Measurements from ENCODE around the gene TTC16.
A peak's percentile ranks its signal among the peaks of the same experiment; 100 is the strongest.

Gene TTC16

DNA sequence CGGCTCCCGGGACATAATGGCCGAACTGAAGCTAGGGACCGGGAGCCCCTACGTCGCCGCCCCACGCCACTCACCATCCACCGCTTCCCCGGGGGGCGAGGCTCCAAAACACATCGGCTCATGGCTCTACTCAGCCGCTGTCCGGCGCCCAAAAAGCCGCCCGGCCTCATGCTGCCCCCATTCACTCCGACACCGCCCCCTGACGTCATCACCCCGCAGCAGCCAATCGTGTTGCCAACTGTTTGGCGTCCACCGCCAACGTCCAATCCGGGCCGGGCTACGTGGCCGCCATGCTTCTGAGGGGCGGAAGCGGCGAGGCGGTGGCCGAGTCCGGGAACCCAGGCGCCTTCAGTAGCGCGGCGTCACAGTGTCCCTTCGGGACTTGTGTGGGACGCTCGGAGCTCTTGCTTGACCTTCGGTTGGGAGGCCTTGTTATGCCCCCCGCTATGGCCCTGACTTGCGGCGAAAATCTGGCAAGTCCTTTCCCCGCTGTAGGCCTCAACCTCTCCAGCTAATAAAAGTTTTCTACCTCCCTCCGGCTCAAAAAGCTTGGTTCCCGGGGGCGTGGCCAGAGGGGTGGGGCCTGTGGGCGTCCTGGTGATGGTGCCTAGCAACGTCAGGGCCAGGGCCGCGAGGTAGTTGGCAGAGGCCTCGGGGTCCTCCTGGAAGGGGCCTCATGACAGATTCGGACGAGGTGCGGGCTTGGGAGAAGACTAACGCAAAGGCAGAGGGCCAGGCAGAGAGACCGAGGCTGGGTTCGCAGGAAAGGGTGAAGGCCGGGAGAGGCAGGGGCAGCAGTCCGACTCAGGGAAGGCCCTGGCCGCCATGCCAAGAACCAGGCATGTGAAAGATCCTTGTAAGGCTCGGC lies at the start of gene TTC16, which contains the start of gene PTRH1:
TTC16 (plus strand) TSS at position 610 of the 868 bp plus-strand sequence; CDS start at position 677, 67 bp downstream.
PTRH1 (minus strand) TSS at position 194 of the 868 bp plus-strand sequence; CDS start at position 170, 24 bp downstream.
- DNase-seq (ENCODE audit: low read depth): peak; percentile 93

GRCh38 chr9:127667127-127667844 lies 48.6 kb upstream of the TTC16 start:
- DNase-seq (ENCODE audit: low read depth): no peak

DNA sequence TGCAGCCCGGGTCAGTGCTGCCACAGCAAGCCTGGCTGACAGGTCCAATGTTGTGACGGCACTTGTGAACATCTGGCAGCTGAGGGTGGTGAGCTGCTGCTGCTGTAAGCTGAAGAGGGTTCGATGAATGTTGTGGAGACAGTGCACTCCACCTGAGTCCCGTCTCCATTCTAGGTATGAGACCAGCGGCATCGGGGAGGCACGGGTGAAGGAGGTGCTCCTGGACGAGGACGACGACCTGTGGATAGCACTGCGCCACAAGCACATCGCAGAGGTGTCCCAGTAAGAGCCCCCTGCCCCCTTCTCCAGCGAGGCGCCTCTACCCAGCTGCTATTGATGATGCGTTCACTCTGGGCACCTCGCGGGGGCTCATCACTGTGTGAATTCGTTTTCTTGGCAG lies 48.0 kb upstream of the TTC16 start:
- no peak for DNase-seq (ENCODE audit: low read depth)

DNA sequence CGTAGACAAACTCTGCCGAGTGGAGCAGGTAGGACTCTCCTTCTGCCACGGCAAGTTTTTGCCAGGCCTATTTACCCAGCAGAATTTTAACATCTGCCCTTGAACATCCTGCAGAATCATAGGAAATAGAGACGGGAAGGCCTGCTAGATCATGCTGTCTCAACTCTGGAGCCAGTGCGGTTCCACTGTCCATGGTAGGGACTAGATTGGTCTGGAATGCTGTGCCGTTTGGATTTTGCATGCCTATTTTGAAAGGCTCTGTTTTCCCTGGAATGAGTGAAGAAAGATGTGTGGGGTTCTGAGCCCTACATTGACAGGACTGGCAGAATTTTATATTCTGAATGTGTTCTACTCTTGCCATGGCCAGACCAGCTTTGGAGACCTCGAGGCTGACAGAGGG lies 42.6 kb upstream of the TTC16 start:
- no peak for DNase-seq (ENCODE audit: low read depth)

GRCh38 chr9:127676638-127677037 lies 39.2 kb upstream of the TTC16 start:
- no peak for DNase-seq (ENCODE audit: low read depth)

DNA sequence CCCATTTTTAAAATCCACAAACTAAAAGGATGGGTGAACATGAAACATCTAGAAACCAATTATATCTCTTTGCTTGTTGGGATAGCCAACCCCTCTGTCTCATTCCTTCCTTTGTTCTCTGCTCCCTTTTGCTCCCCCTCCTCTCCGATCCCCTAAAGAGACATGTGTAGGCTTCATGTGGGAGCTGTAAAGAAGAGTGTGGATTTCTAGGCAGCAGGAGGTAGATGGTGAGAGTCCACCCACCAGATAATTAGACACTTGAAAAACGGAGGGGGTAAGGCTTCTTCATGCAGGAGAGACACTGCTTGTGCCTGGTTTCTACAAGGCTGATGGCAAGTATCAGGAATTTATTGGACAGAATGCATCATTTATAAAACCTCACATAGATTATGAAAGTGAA lies 36.4 kb upstream of the TTC16 start:
- no peak for DNase-seq (ENCODE audit: low read depth)

DNA sequence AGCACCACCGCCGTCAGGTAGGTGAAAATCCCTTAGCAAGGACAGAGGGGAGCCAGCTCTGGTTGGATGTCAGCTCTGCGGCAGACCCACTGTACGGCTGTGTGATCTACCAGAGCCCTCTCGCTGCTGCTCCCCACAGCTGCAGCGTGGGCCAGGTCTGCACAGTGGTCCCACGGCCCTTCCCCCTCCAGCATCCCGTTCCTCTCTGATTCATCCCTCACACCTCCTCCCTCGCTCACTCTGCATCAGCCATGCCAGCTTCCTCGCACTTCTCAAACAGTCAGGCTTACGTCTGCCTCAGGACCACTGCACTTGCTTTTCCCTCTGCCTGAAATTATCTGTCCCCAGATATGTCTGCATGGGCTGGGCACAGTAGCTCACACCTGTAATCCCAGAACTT lies 35.7 kb upstream of the TTC16 start:
- DNase-seq (ENCODE audit: low read depth): no peak

DNA sequence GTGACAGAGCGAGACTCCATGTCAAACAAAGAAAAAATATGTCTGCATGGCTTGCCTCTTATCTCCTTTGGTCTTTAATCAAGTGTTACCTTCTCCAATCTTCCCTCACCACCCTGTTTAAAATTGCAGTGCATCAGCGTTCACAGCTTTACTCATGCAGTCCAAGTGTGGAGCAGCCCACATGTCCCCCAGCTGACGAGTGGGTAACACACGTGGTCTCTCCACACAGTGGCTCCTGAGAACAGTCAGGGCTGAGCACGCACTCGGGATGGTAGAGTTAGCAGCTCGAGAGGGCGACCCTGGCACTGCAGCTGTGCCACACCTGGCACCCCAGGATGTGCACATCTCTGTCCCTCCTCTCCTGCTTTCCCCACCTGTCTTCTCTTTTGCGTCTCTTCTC lies 35.0 kb upstream of the TTC16 start:
- DNase-seq (ENCODE audit: low read depth): no peak

GRCh38 chr9:127682351-127683136 lies 33.3 kb upstream of the TTC16 start:
- DNase-seq (ENCODE audit: low read depth): no peak

GRCh38 chr9:127683723-127684122 lies 32.2 kb upstream of the TTC16 start:
- DNase-seq (ENCODE audit: low read depth): no peak

DNA sequence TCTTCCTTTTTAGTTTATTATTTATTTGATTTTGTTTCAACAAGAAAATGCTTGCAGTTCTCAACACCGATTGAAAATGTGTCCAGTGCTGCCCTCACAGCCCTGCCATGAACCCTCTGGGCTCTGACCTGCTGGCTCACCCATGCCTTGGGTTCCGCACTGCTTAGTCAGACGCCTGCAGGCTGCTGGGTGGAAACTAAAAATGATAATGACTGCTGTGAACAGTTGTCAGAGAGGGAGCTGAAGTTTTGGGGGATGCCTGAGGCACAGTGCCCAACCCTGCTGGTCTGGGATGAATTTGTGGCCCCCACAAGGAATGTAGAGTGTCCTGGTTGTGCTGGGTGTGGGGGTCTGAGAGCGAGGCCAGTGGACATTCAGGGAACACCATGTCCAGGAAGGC lies 31.3 kb upstream of the TTC16 start:
- DNase-seq (ENCODE audit: low read depth): no peak

DNA sequence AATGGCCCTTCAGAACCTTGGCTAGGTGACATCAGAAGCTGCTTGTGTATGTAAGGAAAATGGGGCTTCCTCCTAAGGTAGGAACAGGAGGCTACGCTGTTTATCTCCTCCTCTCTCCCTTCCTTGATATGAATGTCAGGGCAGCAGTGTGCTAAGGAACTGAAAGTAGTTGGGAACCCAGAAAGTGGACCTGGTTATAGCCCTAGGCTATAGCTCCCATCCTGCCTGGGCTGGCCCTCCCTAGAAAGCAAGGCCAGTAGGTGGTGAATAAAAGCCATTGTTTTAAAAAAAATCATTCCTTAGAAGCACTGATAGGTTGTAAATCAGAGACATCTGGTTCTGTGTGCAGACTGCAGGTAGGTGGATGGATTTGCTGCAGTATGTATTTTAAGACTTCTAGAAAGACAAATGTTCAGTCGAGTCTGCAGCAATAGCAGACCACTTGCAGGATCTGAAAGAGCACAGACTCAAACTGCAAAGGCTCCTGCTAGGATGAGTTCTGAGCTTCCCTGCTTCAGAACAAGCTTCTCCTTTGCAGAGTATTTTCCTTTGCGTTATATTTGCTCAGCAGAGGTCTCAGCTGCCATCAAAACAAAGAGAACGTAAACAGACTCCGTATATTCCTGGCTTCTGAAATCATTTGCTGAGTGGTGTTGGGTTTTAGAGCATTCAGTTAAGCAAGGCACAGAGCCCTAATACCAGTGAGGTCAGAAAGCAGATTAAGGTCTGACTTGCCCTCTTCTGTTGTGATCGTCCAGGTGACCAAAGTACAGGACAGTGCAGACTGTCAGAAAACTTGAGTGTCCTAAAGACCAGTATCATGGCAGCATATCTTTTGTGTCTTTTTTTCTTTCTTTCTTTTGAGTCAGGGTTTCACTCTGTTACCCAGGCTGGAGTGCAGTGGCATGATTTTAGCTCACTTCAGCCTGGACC lies 29.2 kb upstream of the TTC16 start:
- no peak for DNase-seq (ENCODE audit: low read depth)

- DNase-seq (ENCODE audit: low read depth): no peak
Measured at GRCh38 chr9:127689329-127690000, 26.4 kb upstream of the TTC16 start.

GRCh38 chr9:127690735-127691134 lies 25.1 kb upstream of the TTC16 start:
- DNase-seq (ENCODE audit: low read depth): no peak

DNA sequence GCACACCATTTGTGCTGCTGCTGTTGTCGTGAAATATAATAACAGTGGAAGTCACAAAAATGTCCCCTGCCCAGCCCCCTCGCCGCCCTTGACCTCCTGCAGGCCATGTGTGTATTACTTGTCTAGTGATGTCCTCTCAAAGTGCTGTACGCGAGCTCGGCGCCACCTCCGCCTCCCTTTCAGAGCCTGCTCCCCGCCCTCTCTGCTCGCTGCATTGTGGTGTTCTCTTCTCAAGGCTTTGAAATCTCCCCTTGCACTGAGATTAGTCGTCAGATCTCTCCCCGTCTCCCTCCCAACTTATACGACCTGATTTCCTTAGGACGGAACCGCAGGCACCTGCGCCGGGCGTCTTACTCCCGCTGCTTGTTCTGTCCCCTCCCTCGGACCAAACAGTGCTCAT lies 23.8 kb upstream of the TTC16 start:
- no peak for DNase-seq (ENCODE audit: low read depth)

- DNase-seq (ENCODE audit: low read depth): no peak
Measured at GRCh38 chr9:127693143-127693542, 22.7 kb upstream of the TTC16 start.

DNA sequence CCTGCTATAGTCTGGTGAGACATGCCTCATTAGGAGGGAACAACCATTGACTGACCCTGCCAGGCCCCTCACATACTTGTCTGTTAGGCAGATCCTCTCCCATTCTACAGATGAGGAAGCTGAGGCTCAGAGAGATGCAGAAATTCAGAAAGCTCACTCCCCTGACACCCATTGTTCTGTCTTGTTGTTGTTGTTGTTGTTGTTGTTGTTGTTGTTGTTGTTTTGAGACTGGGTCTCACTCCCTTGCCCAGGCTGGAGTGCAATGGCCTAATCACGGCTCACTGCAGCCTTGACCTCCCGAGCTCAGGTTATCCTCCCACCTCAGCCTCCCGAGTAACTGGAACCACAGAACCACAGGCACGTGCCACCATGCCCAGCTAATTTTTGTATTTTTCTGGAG lies 22.2 kb upstream of the TTC16 start:
- no peak for DNase-seq (ENCODE audit: low read depth)

GRCh38 chr9:127694890-127695720 lies 20.8 kb upstream of the TTC16 start:
- no peak for DNase-seq (ENCODE audit: low read depth)

- no peak for DNase-seq (ENCODE audit: low read depth)
Measured at GRCh38 chr9:127697575-127697974, 18.3 kb upstream of the TTC16 start.

- DNase-seq (ENCODE audit: low read depth): no peak
Measured at GRCh38 chr9:127698386-127698785, 17.5 kb upstream of the TTC16 start.
